HAP-1 (cell line): ENCODE measurements around the gene EPB41L4A.
"Not testable (repeated sequence)": the region's sequence is repeated elsewhere in the genome, so short reads cannot be mapped to it uniquely, and the experiment has no call there.

Experiments used
- DNase-seq, 2 experiments: peaks; one replicate each; pipeline ENCODE4 v3.0.0-alpha.2; 2016 to 2020; ENCODE audit warnings: low spot score in 2 of 2
- H3K27me3 ChIP-seq: fragments of 250-450 bp; sonication (Bioruptor Pico); 2 replicates; pipeline ENCODE4 v1.5.1; 2020; ENCODE audit warnings: low read depth, mild to moderate bottlenecking, moderate library complexity
- H3K36me3 ChIP-seq: fragments of 250-450 bp; sonication (Bioruptor Pico); replicated peaks from 2 replicates; pipeline ENCODE4 v1.5.1; 2020; ENCODE audit warnings: mild to moderate bottlenecking
- H3K4me1 ChIP-seq: fragments of 250-450 bp; sonication (Bioruptor Pico); 2 replicates; pipeline ENCODE4 v1.5.1; 2020; ENCODE audit warnings: mild to moderate bottlenecking
- H3K4me3 ChIP-seq: fragments of 250-450 bp; sonication (Bioruptor Pico); 2 replicates; pipeline ENCODE4 v1.5.1; 2020; ENCODE audit warnings: mild to moderate bottlenecking, moderate library complexity
- H3K9me3 ChIP-seq: fragments of 250-450 bp; sonication (Bioruptor Pico); 2 replicates; pipeline ENCODE4 v1.5.1; 2020; ENCODE audit warnings: mild to moderate bottlenecking, moderate library complexity
- in situ Hi-C: fragments of 300-500 bp; cut with MboI; formaldehyde crosslinking; loops from 3 replicates; pipeline ENCODE4 v1.14.3; 2020; ENCODE audit warnings: low sequenced_read_pairs, inconsistent platforms, mixed read lengths

EPB41L4A gene

GRCh38 chr5:112238473-112238872 lies 180.6 kb downstream of the EPB41L4A start:
- Histone ChIP-seq H3K4me3 (no peak overlapping the region), H3K27me3 (peaks cover 9% of the 10 kb centered on the region; the same call in 1 of the 2 replicates), H3K9me3 (no peaks in the 10 kb centered on the region), H3K4me1 (peaks cover 3% of the 10 kb centered on the region; the same call in 1 of the 2 replicates), H3K36me3 (no peaks in the 10 kb centered on the region)
- peak in 1 of 2 experiments; percentile 10 for DNase-seq
- in situ Hi-C loops = no loop called here

DNA sequence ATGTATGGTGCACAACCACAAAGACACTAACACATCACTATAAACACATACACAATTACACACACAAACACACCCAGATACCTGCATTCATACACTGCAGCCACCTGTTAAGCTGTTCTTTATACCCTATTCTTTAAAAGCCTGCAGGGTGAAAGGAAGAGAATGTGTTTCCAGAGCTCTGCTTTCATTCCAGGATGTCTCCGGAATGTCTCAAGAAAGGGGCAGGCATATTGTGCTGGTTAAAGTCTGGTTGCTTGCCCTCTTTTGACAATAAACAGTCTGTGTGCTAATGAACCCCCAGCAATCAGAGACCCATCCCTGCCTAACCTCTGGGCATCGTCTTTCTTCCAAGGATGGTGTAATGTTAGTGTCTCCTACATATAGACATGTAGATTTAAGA lies 181.6 kb downstream of the EPB41L4A start:
- Histone ChIP-seq H3K4me3 (no peak overlapping the region), H3K36me3 (no peaks in the 10 kb centered on the region), H3K9me3 (no peaks in the 10 kb centered on the region), H3K27me3 (peaks cover 9% of the 10 kb centered on the region), H3K4me1 (peaks cover 3% of the 10 kb centered on the region; the same call in 1 of the 2 replicates)
- no peak for DNase-seq
- in situ Hi-C loops = no loop called here

- H3K36me3 ChIP-seq = no peaks in the 10 kb centered on the region
- H3K27me3 ChIP-seq = peaks cover 4% of the 10 kb centered on the region
- DNase-seq = no peak
- H3K9me3 ChIP-seq = no peaks in the 10 kb centered on the region
- in situ Hi-C loops = no loop called here
- H3K4me3 ChIP-seq = no peak overlapping the region
- H3K4me1 ChIP-seq = peaks cover 3% of the 10 kb centered on the region; the same call in 1 of the 2 replicates
Observed at GRCh38 chr5:112234000-112234399, 185.1 kb downstream of the EPB41L4A start.

GRCh38 chr5:112232667-112233066 lies 186.4 kb downstream of the EPB41L4A start:
- DNase-seq = no peak
- Histone ChIP-seq H3K4me3 (no peak overlapping the region), H3K36me3 (no peaks in the 10 kb centered on the region), H3K9me3 (no peaks in the 10 kb centered on the region), H3K4me1 (no peaks in the 10 kb centered on the region), H3K27me3 (peaks cover 4% of the 10 kb centered on the region)
- in situ Hi-C loops = no loop called here

- Histone ChIP-seq H3K27me3 (no peaks in the 10 kb centered on the region; the same call in none of the 2 replicates), H3K4me1 (no peaks in the 10 kb centered on the region), H3K4me3 (no peak overlapping the region), H3K9me3 (no peaks in the 10 kb centered on the region), H3K36me3 (no peaks in the 10 kb centered on the region)
- no peak for DNase-seq
- in situ Hi-C loops = no loop called here
Observed at GRCh38 chr5:112230606-112231005, 188.5 kb downstream of the EPB41L4A start.

DNA sequence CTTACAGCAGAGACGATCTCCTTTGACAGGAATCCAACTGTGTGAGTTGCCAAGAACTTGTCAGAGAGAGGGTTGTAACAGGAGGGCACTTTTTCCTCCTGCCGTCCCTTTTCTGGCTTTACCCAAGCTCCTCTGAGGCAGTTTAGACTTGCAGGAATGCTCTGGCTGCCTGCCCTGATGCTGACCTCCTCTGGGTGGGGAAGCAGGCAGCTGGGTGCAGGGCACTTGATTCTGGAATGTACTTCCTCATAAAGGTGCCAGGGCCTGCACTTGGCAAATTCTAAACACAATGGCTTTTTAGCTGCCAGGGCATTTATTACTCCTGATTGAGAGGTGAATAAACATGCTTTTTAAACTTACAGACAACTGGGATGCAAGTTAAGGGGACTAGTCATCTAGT lies 190.4 kb downstream of the EPB41L4A start:
- no peak for DNase-seq
- Histone ChIP-seq H3K36me3 (no peaks in the 10 kb centered on the region), H3K27me3 (peaks cover 2% of the 10 kb centered on the region), H3K4me1 (no peaks in the 10 kb centered on the region), H3K4me3 (no peak overlapping the region), H3K9me3 (no peaks in the 10 kb centered on the region)
- in situ Hi-C loops = no loop called here

DNA sequence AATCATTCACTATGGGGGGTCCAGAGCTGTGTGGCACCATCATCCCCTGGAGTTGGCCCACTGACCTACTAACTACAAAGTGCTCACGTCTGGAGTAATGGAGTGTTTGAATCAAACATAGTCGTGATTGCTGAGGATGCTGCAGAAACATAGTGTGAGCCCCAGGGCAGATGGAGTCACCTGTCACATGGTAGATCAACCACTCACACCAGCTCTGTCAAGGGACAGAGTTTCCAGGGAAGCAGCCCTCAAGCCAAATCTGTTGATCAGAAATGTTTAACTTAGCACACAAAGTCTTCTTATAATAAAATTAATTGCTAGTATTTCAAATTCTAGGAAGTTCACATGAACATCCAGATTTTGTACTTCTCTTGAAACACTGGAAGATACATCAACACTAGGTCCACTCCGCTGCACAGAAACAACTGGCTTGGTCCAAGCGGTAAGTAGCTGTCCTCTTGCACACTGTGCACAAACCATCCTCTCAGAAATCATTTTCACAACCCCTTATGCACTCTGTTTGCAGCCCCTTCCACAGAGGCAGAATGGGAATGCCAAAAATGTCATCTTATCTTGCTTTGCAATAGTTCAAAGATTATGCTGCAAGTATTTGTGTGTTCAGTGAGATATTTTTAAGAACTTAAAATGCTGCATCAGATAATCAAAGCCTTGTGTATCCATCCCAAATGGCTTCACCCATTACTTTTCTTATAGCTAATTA lies 191.0 kb downstream of the EPB41L4A start:
- Histone ChIP-seq H3K36me3 (no peaks in the 10 kb centered on the region), H3K4me3 (no peak overlapping the region), H3K4me1 (no peaks in the 10 kb centered on the region), H3K9me3 (no peaks in the 10 kb centered on the region), H3K27me3 (peaks cover 2% of the 10 kb centered on the region)
- DNase-seq = no peak
- in situ Hi-C loops = no loop called here

DNA sequence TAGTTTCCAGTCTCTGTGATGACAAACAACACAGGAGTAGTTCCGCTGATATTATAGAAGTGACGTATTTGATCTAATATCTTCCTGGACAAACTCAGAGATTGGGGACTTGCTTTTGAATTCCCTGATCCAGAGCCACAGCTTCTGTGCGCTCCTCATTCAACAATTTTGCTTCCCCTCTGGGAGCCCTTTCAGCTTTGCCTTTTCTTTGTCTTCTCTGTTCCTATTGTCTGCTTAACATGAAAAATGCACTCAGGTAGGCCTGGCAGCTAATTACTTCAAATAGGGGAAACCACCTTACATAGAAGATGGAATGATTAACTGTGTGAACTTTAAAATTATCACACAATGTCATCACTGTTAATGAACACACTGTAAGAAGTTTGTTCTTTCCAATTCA lies 192.9 kb downstream of the EPB41L4A start:
- Histone ChIP-seq H3K36me3 (no peaks in the 10 kb centered on the region), H3K9me3 (no peaks in the 10 kb centered on the region), H3K4me1 (no peaks in the 10 kb centered on the region), H3K4me3 (no peak overlapping the region), H3K27me3 (0 out of 2 replicates have a peak, but pooled peaks cover 2% of the 10 kb centered on the region)
- DNase-seq = no peak
- in situ Hi-C loops = no loop called here

DNA sequence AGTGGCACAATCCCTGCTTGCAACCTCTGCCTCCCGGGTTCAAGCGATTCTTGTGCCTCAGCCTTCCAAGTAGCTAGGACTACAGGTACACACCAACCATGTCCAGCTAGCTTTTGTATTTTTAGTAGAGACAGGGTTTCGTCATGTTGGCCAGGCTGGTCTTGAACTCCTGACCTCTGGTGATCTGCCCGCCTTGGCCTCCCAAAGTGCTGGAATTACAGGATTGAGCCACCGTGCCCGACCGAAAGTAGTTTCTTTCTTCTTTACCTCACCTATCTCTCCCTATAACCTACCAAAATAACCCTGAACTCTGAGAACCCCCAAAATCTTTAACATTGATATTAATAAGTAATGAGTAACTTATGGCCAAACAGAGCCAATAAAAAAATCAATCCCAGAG lies 196.1 kb downstream of the EPB41L4A start:
- DNase-seq, H3K27me3 ChIP-seq, H3K9me3 ChIP-seq, H3K4me3 ChIP-seq, H3K4me1 ChIP-seq, H3K36me3 ChIP-seq: not testable (repeated sequence)
- in situ Hi-C loops = loop anchor here (25.0 kb wide), 1 partner anchor 189 kb away; the partner anchor contains the start of gene EPB41L4A

DNA sequence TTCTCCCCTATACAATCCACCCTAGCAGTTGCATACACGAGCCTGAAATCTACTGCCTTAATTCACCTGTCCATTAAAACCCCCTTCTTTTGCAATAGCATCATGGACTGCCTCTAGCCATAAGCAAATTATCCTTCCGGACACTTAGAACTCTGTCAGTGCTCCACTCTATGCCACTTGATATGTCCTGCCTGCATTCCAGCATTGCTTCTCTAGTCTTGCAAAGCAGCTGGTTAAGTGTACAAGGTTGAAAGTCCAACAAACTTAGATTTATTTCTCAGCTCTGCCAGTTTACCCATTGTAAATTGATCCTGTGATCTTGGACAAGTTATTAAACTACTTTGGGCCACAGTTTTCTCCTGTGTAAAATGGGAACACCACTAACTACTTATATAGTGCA lies 197.9 kb downstream of the EPB41L4A start:
- 0 out of 2 replicates have a peak, but pooled peaks cover 2% of the 10 kb centered on the region for H3K27me3 ChIP-seq
- H3K4me3 ChIP-seq = no peak overlapping the region
- no peaks in the 10 kb centered on the region for H3K9me3 ChIP-seq
- H3K4me1 ChIP-seq = no peaks in the 10 kb centered on the region
- no peak for DNase-seq
- no peaks in the 10 kb centered on the region for H3K36me3 ChIP-seq
- in situ Hi-C loops = loop anchor here (25.0 kb wide), 1 partner anchor 191 kb away; the partner anchor contains the start of gene EPB41L4A

GRCh38 chr5:112219000-112219399 lies 200.1 kb downstream of the EPB41L4A start:
- Histone ChIP-seq H3K36me3 (no peaks in the 10 kb centered on the region), H3K4me3 (no peak overlapping the region), H3K9me3 (no peaks in the 10 kb centered on the region), H3K4me1 (no peaks in the 10 kb centered on the region), H3K27me3 (no peaks in the 10 kb centered on the region)
- no peak for DNase-seq
- in situ Hi-C loops = loop anchor here (25.0 kb wide), 1 partner anchor 193 kb away; the partner anchor contains the start of gene EPB41L4A

GRCh38 chr5:112217843-112218579 lies 201.1 kb downstream of the EPB41L4A start:
- DNase-seq = no peak
- Histone ChIP-seq H3K4me3 (no peak overlapping the region), H3K27me3 (no peaks in the 10 kb centered on the region), H3K36me3 (no peaks in the 10 kb centered on the region), H3K9me3 (no peaks in the 10 kb centered on the region), H3K4me1 (no peaks in the 10 kb centered on the region)
- in situ Hi-C loops = loop anchor here (25.0 kb wide), 1 partner anchor 194 kb away; the partner anchor contains the start of gene EPB41L4A

DNA sequence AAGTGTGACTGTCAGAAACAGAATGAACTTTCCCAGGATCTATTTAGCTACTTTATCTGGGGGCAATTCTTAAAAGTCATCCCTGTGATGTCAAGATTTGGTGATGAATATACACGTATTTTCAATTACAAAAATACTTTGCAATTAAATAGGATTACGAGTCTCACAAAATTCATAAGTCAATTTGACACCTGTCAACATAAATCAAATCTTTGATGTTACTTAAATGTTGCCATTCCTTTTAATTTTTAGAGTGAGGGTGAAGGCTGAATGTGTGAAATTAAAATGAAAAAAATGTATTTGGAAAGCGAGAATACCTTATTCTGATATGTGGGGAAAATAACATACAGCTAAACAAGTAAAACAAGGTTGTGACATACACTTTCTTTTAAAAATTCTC lies 202.9 kb downstream of the EPB41L4A start:
- Histone ChIP-seq H3K4me3 (no peak overlapping the region), H3K27me3 (no peaks in the 10 kb centered on the region), H3K4me1 (no peaks in the 10 kb centered on the region), H3K36me3 (no peaks in the 10 kb centered on the region), H3K9me3 (no peaks in the 10 kb centered on the region)
- in situ Hi-C loops = loop anchor here (25.0 kb wide), 1 partner anchor 196 kb away; the partner anchor contains the start of gene EPB41L4A
- no peak for DNase-seq
